Stimulated activated CD4-positive, alpha-beta T cell treated with anti-CD3 and anti-CD28 coated beads, Interleukin-12 subunit alpha, Interleukin-12 subunit beta, amount 100 ng/mL, for 4 hours (primary cell): ENCODE results near the gene ADARB2.
"Not testable (repeated sequence)": the region's sequence is repeated elsewhere in the genome, so short reads cannot be mapped to it uniquely, and the experiment has no call there.

ENCODE experiments used
- DNase-seq: peaks from one replicate; pipeline ENCODE4 v3.0.0-alpha.2; 2020

ADARB2 gene

GRCh38 chr10:1414893-1415292 lies 322.4 kb downstream of the ADARB2 start:
- no peak for DNase-seq

GRCh38 chr10:1414346-1414745 lies 323.0 kb downstream of the ADARB2 start:
- not testable (repeated sequence) for DNase-seq

- DNase-seq: no peak
Observed at GRCh38 chr10:1413823-1414222, 323.5 kb downstream of the ADARB2 start.

- DNase-seq: no peak
Observed at GRCh38 chr10:1413256-1413655, 324.1 kb downstream of the ADARB2 start.

- DNase-seq: no peak
Observed at GRCh38 chr10:1412531-1413189, 324.7 kb downstream of the ADARB2 start.

GRCh38 chr10:1411956-1412355 lies 325.4 kb downstream of the ADARB2 start:
- DNase-seq: no peak

- DNase-seq: no peak
Observed at GRCh38 chr10:1411451-1411850, 325.9 kb downstream of the ADARB2 start.

GRCh38 chr10:1410469-1411395 lies 326.6 kb downstream of the ADARB2 start:
- DNase-seq: no peak

GRCh38 chr10:1410032-1410431 lies 327.3 kb downstream of the ADARB2 start:
- DNase-seq: no peak

- DNase-seq: no peak
Observed at GRCh38 chr10:1409392-1409791, 327.9 kb downstream of the ADARB2 start.

- no peak for DNase-seq
Observed at GRCh38 chr10:1408651-1409367, 328.5 kb downstream of the ADARB2 start.

- no peak for DNase-seq
Observed at GRCh38 chr10:1406967-1407945, 330.1 kb downstream of the ADARB2 start.

GRCh38 chr10:1406132-1406966 lies 331.0 kb downstream of the ADARB2 start:
- DNase-seq: no peak

GRCh38 chr10:1404323-1405260 lies 332.7 kb downstream of the ADARB2 start:
- DNase-seq: no peak

- no peak for DNase-seq
Observed at GRCh38 chr10:1403508-1404322, 333.6 kb downstream of the ADARB2 start.

- no peak for DNase-seq
Observed at GRCh38 chr10:1402816-1403507, 334.4 kb downstream of the ADARB2 start.

GRCh38 chr10:1402016-1402770 lies 335.1 kb downstream of the ADARB2 start:
- DNase-seq: no peak
